ENCODE data around the gene APLP2.
"Not testable (repeated sequence)": the region's sequence is repeated elsewhere in the genome, so short reads cannot be mapped to it uniquely, and the experiment has no call there.

The APLP2 gene

DNA sequence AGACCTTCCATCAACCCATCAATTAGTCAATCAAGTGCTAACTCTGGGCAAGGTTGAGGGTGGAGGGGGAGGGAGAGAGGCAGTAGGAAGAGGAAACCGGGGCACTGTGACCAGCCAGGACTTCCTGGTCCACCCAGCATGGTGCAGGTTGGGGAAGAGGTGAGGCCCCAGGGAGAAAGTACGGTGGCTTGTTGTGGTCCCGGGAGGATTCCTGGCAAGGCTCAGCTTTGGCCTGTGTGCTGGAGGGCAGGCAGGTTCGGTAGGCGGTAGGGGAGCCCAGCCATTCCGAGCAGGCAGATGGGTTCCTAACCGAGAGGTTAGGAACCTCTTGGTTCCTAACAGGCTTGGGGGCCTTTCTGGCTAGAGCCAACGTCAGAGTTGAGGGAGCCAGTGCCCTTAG lies 100.7 kb downstream of the APLP2 start:
- ChIA-PET POLR2A (no interaction called here), CTCF (no interaction called here)
- TF ChIP-seq, protein P1, sequence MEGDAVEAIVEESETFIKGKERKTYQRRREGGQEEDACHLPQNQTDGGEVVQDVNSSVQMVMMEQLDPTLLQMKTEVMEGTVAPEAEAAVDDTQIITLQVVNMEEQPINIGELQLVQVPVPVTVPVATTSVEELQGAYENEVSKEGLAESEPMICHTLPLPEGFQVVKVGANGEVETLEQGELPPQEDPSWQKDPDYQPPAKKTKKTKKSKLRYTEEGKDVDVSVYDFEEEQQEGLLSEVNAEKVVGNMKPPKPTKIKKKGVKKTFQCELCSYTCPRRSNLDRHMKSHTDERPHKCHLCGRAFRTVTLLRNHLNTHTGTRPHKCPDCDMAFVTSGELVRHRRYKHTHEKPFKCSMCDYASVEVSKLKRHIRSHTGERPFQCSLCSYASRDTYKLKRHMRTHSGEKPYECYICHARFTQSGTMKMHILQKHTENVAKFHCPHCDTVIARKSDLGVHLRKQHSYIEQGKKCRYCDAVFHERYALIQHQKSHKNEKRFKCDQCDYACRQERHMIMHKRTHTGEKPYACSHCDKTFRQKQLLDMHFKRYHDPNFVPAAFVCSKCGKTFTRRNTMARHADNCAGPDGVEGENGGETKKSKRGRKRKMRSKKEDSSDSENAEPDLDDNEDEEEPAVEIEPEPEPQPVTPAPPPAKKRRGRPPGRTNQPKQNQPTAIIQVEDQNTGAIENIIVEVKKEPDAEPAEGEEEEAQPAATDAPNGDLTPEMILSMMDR (IDR thresholded peaks at IDR 0.05; ENCODE audit: control extremely low read depth, extremely low read depth, low read depth, missing control alignments), result no peak
- DNase-seq (ENCODE audit: extremely low spot score), result no peak

DNA sequence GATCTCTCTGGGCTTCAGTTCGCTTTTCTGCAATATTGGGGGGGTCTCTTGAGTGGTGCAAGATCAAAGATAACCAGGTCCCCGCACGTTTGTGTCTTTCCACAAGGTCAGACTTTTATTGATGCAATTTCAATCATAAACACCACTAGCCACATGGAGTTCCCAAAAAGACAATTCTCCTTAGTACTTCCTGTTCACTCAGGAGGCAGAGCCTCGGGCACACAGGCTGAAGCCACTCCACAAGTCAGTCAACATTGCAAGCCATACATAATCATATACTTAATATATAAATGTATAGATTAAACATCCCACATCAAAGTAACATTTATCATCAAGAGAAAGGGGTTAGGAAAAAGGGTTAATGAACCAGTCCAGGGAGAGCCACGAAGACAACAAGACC lies 101.8 kb downstream of the APLP2 start:
- CTCF ChIA-PET, result no interaction called here
- POLR2A ChIA-PET, result no interaction called here
- no peak for DNase-seq (ENCODE audit: extremely low spot score)
- TF ChIP-seq, protein P1 (IDR thresholded peaks at IDR 0.05; ENCODE audit: control extremely low read depth, extremely low read depth, low read depth, missing control alignments), result no peak

DNA sequence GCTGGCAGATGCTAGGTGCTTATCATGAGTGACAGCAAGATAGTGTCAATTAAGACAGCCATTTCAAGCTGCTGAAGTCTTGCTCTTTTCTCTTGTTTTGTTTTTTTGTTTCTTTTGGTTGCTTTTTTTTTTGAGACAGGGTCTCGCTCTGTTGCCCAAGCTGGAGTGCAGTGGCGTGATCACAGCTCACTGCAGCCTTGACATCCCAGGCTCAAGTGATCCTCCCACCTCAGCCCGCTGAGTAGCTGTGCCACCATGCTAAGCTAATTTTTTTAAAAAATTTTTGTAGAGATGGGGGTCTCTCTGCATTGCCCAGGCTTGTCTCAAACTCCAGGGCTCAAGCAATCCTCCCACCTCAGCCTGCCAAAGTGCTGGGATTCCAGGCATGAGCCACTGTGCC lies 102.3 kb downstream of the APLP2 start:
- POLR2A ChIA-PET; DNase-seq (ENCODE audit: extremely low spot score); CTCF ChIA-PET: not testable (repeated sequence)

DNA sequence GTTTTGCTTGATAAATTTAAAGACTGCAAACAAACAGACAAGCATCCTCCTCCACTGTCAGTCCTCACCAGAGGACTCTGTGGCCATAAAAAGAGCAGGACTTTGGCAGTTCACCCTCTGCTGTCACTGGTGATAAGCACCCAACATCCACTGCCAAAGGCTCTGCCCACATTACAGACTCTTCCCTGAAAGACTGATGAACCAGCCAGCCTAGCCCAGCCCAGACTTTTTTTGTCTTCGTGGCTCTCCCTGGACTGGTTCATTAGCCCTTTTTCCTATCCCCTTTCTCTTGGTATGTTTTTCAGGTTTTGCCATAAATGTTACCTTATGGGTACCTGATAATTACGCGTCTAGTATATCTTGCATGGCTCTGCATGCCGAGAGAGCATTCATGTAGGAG lies 104.9 kb downstream of the APLP2 start:
- CTCF ChIA-PET, result no interaction called here
- TF ChIP-seq, protein P1 (IDR thresholded peaks at IDR 0.05; ENCODE audit: control extremely low read depth, extremely low read depth, low read depth, missing control alignments), result no peak
- no peak for DNase-seq (ENCODE audit: extremely low spot score)
- POLR2A ChIA-PET, result no interaction called here

DNA sequence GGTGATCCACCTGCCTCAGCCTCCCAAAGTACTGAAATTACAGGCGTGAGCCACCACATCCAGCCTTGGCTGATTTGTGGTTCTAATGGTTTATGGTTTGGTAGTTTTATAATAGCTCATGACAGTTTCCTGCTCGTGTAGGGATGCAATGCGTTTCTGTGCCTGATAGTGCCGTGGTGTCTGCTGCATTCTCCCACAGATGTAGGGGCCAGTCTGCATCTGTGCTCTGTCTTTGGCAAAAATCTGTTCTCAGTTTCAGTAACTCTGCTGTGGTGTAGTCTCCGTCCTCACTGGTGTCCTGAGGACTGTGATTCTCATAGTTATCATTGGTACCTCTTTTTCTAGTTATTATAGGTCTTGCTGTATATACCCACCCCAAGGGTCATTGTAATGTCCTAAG lies 106.2 kb downstream of the APLP2 start:
- TF ChIP-seq, protein P1 (IDR thresholded peaks at IDR 0.05; ENCODE audit: control extremely low read depth, extremely low read depth, low read depth, missing control alignments), result no peak
- ChIA-PET CTCF (no interaction called here), POLR2A (no interaction called here)
- no peak for DNase-seq (ENCODE audit: extremely low spot score)

DNA sequence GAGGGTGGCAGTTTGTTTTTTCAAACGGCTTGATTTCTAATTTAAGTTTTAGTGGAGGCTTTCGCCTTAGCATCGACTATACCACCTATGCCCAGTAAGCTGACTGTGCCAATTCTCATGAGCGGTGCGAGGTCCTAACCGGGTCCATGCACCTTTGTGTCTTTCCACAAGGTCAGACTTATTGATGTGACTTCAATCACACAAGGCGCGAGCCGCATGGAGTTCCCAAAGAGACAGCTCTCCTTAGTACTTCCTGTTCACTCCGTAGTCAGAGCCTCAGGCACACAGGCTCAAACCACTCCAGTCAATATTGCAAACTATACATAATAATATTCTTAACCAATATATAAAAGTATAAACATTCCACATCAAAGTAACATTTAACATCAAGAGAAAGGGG lies 108.1 kb downstream of the APLP2 start:
- DNase-seq (ENCODE audit: extremely low spot score), result no peak
- ChIA-PET POLR2A (no interaction called here), CTCF (no interaction called here)
- TF ChIP-seq, protein P1 (IDR thresholded peaks at IDR 0.05; ENCODE audit: control extremely low read depth, extremely low read depth, low read depth, missing control alignments), result no peak

DNA sequence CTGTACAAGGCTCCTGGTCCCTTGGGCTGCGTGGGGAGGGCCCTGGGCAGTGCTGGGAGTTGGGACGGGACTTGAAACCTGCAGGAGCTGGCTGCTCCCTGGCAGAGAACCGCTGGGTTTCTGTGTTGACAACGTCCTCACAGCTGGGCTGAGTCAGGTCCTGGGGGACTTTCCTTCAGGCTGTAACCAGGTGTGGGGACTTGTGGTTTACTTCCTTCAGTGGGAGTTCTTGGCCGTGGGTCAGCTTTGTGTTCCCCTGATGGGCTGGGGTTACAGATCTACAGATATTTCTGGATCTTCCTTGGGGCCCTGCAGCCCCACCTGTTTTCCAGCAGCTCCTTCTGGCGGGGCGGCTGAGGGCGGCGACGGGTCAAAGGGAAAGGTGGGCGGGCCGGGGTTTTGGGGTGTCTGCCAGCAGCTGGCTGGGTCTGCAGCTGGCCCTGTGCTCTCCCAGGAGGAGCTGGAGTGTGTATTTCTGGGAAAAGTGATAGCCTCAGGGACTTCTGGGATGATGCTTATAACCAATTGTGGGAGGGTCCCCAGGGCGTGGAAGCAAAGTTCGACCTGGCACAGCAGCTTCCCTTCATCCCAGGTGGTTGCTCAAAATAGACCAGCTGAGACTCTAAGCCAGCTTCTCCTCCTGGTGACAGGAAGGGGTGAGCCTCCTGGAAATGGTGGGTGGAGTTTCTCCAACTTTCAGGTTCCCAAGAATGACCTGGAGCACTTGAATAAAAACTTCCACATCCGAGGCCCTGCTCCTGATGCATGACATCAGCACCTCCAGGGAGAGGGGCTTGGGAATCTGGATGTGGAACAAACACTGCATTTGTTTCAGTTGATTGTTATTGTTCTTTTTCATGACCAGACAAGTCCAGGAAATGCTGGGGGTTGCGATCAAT lies 109.0 kb downstream of the APLP2 start:
- CTCF ChIA-PET, result interaction anchor here (1.1 to 1.3 kb wide), 2 partner anchors 13 to 193 kb away, joined by 3 read pairs; no protein-coding TSS in a partner anchor
- DNase-seq (ENCODE audit: extremely low spot score), result peak; percentile 51
- POLR2A ChIA-PET, result no interaction called here
- TF ChIP-seq, protein P1 (IDR thresholded peaks at IDR 0.05; ENCODE audit: control extremely low read depth, extremely low read depth, low read depth, missing control alignments), result no peak

Measured in GM10248 (cell line).